Heart left ventricle (tissue), 13 donors: Measurements from ENCODE around the gene ZNF223.

ENCODE experiments used
- POLR2A ChIP-seq, 2 donors: fragments of 450-650 bp; IDR thresholded peaks; one replicate each; pipeline ENCODE4 v1.6.1; 2017; ENCODE audit warnings: antibody characterized with exemption in 2 of 2, mild to moderate bottlenecking in 2 of 2, moderate library complexity in 2 of 2
- TF ChIP-seq, protein P1 (sequence below), 12 donors: fragments of 200-600 bp; sonication (generic) in 4 of 12; IDR thresholded peaks; one replicate each; pipeline versions ENCODE4 v1.5.0 to v1.8.0; 2018 to 2022; ENCODE audit warnings: antibody characterized with exemption in 12 of 12, mild to moderate bottlenecking in 5 of 12
- donor health status: ischemic (EF 13 %, LVEDD 7.1; RV severe dilation, severe dysfunction).
- donor health status: DM: no; HTN: yes; CAD: no.
- donor health status: DM: no; HTN: no; CAD: no.
- donor health status: ischemic (EF 25% LVEDD 6.9; RV normal size, moderate dysfunction).
- donor health status: ischemic (EF 25% LVEDD 5.7; RV mildly dilated, moderate dysfunction).
- donor health status: ischemic (EF 35%, LVEDD 5.7; RV mildly dilated, moderate dysfunction).
- donor health status: nonischemic (EF 11% LVEDD 7.7; RV severe dilation, severe dysfunction).
- donor health status: DM: yes; HTN: yes; CAD: no.
- donor health status: PGD.
- donor health status: ischemic (EF 29% LVEDD 5.4; RV normal size, mild dysfunction).
- donor health status: nonischemic (EF 23%, LVEDD 6.1; RV moderate dilation, normal function).

- TF ChIP-seq, protein P1, sequence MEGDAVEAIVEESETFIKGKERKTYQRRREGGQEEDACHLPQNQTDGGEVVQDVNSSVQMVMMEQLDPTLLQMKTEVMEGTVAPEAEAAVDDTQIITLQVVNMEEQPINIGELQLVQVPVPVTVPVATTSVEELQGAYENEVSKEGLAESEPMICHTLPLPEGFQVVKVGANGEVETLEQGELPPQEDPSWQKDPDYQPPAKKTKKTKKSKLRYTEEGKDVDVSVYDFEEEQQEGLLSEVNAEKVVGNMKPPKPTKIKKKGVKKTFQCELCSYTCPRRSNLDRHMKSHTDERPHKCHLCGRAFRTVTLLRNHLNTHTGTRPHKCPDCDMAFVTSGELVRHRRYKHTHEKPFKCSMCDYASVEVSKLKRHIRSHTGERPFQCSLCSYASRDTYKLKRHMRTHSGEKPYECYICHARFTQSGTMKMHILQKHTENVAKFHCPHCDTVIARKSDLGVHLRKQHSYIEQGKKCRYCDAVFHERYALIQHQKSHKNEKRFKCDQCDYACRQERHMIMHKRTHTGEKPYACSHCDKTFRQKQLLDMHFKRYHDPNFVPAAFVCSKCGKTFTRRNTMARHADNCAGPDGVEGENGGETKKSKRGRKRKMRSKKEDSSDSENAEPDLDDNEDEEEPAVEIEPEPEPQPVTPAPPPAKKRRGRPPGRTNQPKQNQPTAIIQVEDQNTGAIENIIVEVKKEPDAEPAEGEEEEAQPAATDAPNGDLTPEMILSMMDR (IDR thresholded peaks at IDR 0.05), result no peak
- TF ChIP-seq POLR2A (IDR thresholded peaks at IDR 0.05), result no peak
Observed at GRCh38 chr19:44061038-44061437, 9.2 kb downstream of the ZNF223 start.
